NOMO-1 (cell line): Measurements from ENCODE around the gene GRIK3.

ENCODE experiments used
- DNase-seq, 2 experiments: peaks; one replicate each; lab custom pipeline; 2025; ENCODE audit not compliant: unreplicated experiment in 2 of 2; lab: John Stamatoyannopoulos, UW

The GRIK3 gene

GRCh38 chr1:36881541-36881940 is 152.8 kb downstream of the GRIK3 start:
- no peak for DNase-seq

DNA sequence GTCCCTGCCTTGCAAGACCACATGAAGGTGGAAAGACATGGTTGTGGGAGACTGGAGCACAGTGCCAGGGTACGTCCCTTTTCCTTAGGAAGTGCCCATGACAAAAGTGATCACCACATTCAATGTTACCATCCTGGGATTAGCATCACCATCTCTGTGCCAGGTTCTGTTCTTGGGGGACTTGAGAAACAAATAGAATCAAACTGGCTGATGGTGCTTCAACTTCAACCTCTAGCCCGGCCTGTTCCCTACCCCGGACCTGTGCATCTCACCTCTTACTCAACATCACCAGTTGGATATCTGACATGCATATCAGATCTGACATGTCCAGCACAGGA is 153.3 kb downstream of the GRIK3 start:
- DNase-seq = no peak

GRCh38 chr1:36880155-36881067 is 153.9 kb downstream of the GRIK3 start:
- no peak for DNase-seq

DNA sequence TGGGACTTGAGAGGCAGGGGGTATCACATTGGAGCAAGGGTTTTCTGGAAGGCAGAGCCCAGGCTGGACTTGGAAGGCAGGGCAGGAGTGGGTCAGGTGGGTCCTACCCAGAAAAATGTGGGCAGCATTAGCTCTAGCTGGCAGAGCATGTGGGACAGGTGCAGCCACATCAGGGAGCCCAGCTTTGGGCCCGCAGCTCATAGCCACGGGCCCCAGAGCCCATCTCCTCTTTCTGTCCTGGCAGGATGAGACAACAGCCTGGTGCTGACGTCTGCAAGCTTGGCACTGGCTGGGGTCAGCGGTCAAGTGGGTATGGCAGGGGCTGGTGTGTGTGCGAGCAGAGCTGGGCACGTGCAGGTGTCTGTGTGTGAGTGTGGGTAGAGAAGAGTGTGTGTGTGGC is 154.7 kb downstream of the GRIK3 start:
- DNase-seq = no peak

DNA sequence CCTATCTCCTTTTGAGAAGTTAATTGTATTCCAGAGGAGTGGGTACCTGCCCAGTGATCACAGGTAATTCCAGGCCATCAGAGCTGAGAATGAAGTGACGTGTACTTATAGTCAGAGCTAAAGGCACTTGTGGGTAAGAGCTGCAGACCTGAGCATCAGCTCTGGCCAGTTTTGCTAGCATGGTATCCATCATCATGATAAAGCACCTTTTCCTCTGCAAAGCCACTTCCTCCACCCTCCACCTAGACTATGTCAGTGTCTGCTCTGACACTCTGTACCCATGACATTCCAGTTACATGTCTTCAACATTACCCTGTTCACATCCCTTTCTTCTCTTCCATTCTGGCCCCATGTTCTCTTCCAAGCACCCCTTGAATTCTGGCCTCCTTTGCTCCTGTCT is 157.3 kb downstream of the GRIK3 start:
- no peak for DNase-seq

- no peak for DNase-seq
Measured at GRCh38 chr1:36874271-36875060, 159.8 kb downstream of the GRIK3 start.

GRCh38 chr1:36872858-36873257 is 161.5 kb downstream of the GRIK3 start:
- no peak for DNase-seq

- no peak for DNase-seq
Measured at GRCh38 chr1:36872126-36872754, 162.1 kb downstream of the GRIK3 start.

DNA sequence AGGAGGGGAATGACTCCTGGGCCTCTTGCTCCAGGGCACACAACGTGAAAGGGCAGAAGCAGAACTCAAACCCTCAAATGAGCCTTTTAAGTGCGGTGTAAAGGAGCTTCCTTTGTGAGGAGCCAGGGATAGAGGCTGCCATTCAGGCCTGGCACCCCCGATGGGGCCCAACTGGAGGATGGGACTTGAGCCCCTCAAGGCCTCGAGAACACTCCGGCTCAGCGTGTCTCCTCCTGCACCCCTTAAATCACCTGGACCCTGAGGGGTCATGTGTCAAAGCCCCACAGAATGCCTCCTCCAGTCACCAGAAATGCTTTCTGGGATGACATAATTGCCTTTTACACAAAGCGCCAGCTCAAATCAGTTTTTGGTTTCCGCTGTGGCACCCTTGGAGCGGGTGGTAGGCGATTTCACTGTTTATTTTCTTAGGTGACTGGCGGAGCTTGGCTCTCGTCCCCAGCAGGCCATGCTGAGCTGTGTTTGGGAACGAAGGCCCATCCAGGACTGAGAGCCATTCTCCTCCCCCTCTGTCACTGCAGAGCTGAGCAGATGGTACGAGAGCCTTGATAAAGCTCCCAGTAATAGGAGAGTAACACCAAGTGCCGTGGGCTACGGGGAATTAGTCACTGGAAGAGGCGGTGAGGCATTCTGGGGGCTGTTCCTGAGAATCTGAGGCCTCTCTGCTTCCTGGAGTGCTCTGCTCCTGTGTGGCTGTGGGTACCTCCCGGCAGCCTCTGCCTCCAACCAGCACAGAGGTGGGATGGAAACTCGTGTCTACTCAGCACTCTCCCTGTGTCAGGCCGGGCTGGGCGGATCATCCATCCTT is 163.0 kb downstream of the GRIK3 start:
- DNase-seq = no peak

GRCh38 chr1:36869826-36870225 is 164.5 kb downstream of the GRIK3 start:
- DNase-seq = no peak

DNA sequence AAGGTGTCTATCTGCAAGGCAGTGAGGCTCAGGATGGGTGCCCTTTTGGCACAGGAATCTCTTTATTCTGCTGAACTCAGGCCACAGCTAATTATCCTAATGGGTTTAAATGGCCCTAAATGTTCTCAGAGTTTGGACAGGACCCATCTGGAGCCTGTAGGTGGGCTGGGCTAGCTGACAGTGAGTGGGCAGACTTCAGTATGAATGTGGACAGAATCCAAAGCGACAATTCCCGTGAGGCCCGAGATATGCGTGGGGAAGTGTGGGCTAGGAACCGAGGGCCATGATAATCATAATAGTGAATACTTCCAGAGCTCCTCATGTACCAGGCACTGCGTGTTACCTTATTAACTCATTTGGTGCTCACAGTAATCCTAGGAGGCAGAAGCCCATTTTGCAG is 165.3 kb downstream of the GRIK3 start:
- DNase-seq = no peak

GRCh38 chr1:36867575-36867974 is 166.7 kb downstream of the GRIK3 start:
- no peak for DNase-seq

- DNase-seq = no peak
Measured at GRCh38 chr1:36866169-36866814, 168.0 kb downstream of the GRIK3 start.

GRCh38 chr1:36865602-36865900 is 168.8 kb downstream of the GRIK3 start:
- DNase-seq = no peak

- no peak for DNase-seq
Measured at GRCh38 chr1:36864823-36865601, 169.3 kb downstream of the GRIK3 start.

DNA sequence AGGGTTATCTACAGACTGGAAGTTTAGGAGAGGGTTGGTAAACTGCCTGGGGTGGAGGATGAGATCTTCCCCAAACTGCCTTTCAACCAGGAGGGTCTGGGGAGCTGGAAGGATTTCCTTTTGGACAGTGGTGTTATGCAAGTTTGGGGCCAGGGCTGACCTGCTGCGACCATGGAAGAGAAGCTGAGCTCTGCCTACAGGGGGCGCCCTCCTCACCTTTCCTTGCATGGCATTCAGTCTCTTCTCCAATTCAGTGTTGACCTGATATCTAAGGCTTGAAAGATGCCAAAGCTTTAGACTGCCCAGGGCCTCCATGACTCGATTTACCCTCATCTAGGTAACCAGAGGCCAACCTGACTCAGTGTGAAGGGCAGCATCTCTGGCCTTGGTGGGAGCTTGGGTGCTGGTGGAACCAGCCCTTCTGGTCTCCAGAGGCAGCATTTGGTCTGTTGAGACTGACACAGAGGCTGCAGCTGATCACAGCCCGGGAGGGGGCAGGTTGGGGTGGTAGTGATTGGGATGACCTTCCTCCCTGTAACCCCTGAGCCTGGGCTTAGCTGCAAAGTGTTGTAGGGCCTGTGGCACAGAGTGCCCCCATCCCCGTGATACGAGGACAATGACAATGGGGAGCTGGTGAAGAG is 170.0 kb downstream of the GRIK3 start:
- DNase-seq = peak in 1 of 2 experiments; percentile 5

GRCh38 chr1:36863500-36863899 is 170.8 kb downstream of the GRIK3 start:
- no peak for DNase-seq

GRCh38 chr1:36863061-36863460 is 171.3 kb downstream of the GRIK3 start:
- no peak for DNase-seq

DNA sequence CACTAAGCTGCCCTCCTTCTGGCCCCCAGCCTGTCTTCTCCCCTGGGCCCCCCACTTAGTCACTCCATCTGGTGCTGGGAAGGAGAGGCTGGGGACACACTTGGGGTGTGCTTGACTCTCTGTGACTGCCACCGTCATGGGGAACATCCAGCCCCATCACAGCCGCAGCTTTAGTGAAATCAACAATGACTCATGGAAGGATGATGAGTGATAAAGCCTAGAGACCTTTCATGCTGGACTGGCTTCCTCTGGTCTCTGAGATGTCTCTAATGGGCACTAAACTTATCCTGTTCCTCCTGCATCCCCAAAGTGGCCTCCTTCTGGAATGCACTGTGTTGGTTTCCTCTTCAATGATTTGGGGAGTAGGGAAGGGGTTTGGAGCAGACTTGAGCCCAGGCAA is 172.9 kb downstream of the GRIK3 start:
- DNase-seq = no peak
